Body of pancreas (tissue), 4 donors: ENCODE measurements around the gene MC1R. TPM values are rescaled to one million over a fixed set of nuclear protein-coding genes. Genes with fewer than 3 reads are reported as not detected.

ENCODE experiments used
- ATAC-seq: fragments of 150-250 bp; one replicate; pipeline ENCODE4 v1.9.1; 2016
- DNase-seq, 4 donors: peaks; one replicate each; pipeline ENCODE4 v3.0.0-alpha.2; 2019
- H3K27ac ChIP-seq, 4 donors: fragments of 200-600 bp; sonication (generic); 1 replicate in 3 of 4; 2 replicates in 1 of 4; pipeline versions ENCODE4 v1.5.1 to v1.6.1; 2016 to 2019; ENCODE audit warnings: mild to moderate bottlenecking in 1 of 4, mixed read lengths in 1 of 4, moderate library complexity in 1 of 4
- H3K27me3 ChIP-seq, 2 donors: fragments of 200-600 bp; sonication (generic); one replicate each; pipeline ENCODE4 v1.6.0; 2016; ENCODE audit warnings: mild to moderate bottlenecking in 1 of 2
- H3K36me3 ChIP-seq, 2 donors: fragments of 200-600 bp; sonication (generic); replicated peaks in 1 of 2; 2 replicates each; pipeline ENCODE4 v1.5.1; 2016; ENCODE audit warnings: low read depth in 2 of 2; ENCODE audit not compliant: insufficient read depth in 1 of 2
- H3K4me1 ChIP-seq: fragments of 200-600 bp; sonication (generic); one replicate; pipeline ENCODE4 v1.6.0; 2016
- H3K4me3 ChIP-seq, 2 donors: fragments of 200-600 bp; sonication (generic); 1 replicate in 1 of 2; 2 replicates in 1 of 2; pipeline ENCODE4 v1.5.1; 2016 to 2019
- H3K9me3 ChIP-seq, 3 donors: fragments of 200-600 bp; sonication (generic); 1 replicate in 2 of 3; 2 replicates in 1 of 3; pipeline ENCODE4 v1.5.1; 2016
- POLR2A ChIP-seq, 3 donors: fragments of 450-650 bp; IDR thresholded peaks; one replicate each; pipeline ENCODE4 v1.6.1; 2016; ENCODE audit warnings: antibody characterized with exemption in 3 of 3, mild to moderate bottlenecking in 2 of 3
- WGBS, 2 donors: methylation state at CpG; one replicate each; pipeline ENCODE4 v1.1.5; 2017; 5-methylcytosine and 5-hydroxymethylcytosine counted together
- intact Hi-C: fragments of 100-400 bp; cut with DNase I; formaldehyde crosslinking; loops from one replicate; pipeline ENCODE4 v1.15.1; 2023
- total RNA-seq, 2 donors: library from RNA; depleted of rRNA; stranded (reverse); fragments of >200 nt; gene quantifications; one replicate each; pipeline ENCODE4 v1.1.0, GENCODE V29; 2016
- TF ChIP-seq, protein P1 (sequence below), 7 experiments: fragments of 450-650 bp in 4 of 7; fragments of 200-600 bp in 3 of 7; sonication (generic) in 3 of 7; IDR thresholded peaks; one replicate each; pipeline ENCODE4 v1.5.1; 2016 to 2019; ENCODE audit warnings: antibody characterized with exemption in 7 of 7

Gene MC1R
- total RNA-seq, 2 donors from 2014 or later = 3.6 TPM

GRCh38 chr16:89946515-89946914 lies 27.9 kb downstream of the MC1R start:
- Histone ChIP-seq H3K4me3 (no peak overlapping the region), H3K36me3 (no peaks in the 10 kb centered on the region), H3K9me3 (no peaks in the 10 kb centered on the region), H3K4me1 (peaks cover 20% of the 10 kb centered on the region), H3K27ac (no peak overlapping the region), H3K27me3 (no peaks in the 10 kb centered on the region)
- 61 to 85% methylated on average over 5 of the region's 5 CpGs for WGBS, 2 donors
- TF ChIP-seq, protein P1, sequence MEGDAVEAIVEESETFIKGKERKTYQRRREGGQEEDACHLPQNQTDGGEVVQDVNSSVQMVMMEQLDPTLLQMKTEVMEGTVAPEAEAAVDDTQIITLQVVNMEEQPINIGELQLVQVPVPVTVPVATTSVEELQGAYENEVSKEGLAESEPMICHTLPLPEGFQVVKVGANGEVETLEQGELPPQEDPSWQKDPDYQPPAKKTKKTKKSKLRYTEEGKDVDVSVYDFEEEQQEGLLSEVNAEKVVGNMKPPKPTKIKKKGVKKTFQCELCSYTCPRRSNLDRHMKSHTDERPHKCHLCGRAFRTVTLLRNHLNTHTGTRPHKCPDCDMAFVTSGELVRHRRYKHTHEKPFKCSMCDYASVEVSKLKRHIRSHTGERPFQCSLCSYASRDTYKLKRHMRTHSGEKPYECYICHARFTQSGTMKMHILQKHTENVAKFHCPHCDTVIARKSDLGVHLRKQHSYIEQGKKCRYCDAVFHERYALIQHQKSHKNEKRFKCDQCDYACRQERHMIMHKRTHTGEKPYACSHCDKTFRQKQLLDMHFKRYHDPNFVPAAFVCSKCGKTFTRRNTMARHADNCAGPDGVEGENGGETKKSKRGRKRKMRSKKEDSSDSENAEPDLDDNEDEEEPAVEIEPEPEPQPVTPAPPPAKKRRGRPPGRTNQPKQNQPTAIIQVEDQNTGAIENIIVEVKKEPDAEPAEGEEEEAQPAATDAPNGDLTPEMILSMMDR (IDR thresholded peaks at IDR 0.05) = no peak
- no peak for TF ChIP-seq POLR2A (IDR thresholded peaks at IDR 0.05)
- no peak for ATAC-seq
- intact Hi-C loops = no loop called here
- no peak for DNase-seq

DNA sequence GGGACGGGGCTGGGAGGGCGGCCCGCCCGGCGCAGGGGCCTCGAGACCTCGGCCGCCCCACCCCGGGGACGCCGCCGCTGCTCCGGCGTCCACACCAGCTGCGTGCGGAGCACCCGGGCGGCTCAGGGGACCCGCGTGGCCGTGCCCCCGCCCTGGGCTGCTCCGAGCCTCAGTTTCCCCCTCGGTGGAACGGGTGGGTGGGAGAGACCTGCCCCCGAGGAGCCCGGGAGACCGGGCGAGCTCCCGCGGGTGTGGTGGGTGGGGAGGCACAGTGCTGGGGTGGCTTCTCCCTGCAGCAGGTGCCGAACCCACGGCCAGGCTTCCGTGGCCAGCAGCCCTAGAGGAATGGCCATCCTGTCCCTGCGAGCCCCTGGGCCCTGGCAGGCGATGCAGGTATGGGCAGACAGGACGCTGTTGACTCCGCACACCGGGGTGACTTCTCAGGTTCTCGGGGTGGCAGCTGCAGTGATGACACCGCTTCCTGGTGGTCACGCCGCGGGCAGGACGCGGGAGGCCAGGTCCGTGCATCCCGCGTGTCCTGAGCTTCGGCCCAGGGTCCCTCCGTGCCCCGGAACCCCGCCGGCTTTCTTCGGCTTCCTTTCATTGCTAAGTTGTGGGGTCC lies 30.6 kb downstream of the MC1R start:
- WGBS, 2 donors = 24% methylated on average over 34 of the region's 55 CpGs; no CpG with 5 or more reads in 1 of the 2 donors
- no peak overlapping the region for H3K27ac ChIP-seq
- no peaks in the 10 kb centered on the region for H3K9me3 ChIP-seq
- ATAC-seq = no peak
- H3K36me3 ChIP-seq = no peaks in the 10 kb centered on the region
- H3K4me1 ChIP-seq = peaks cover 20% of the 10 kb centered on the region
- intact Hi-C loops = no loop called here
- H3K27me3 ChIP-seq = no peaks in the 10 kb centered on the region
- no peak for TF ChIP-seq POLR2A (IDR thresholded peaks at IDR 0.05)
- TF ChIP-seq, protein P1 (IDR thresholded peaks at IDR 0.05) = no peak
- H3K4me3 ChIP-seq = peak overlapping the region; percentile 10 to 56
- peak in 1 of 4 donors; percentile 21 for DNase-seq

- no peak overlapping the region for H3K4me3 ChIP-seq
- intact Hi-C loops = no loop called here
- no peak for DNase-seq
- 48 to 62% methylated on average over 9 to 12 of the region's 12 CpGs for WGBS, 2 donors
- H3K36me3 ChIP-seq = no peaks in the 10 kb centered on the region
- H3K27me3 ChIP-seq = no peaks in the 10 kb centered on the region
- H3K27ac ChIP-seq = no peak overlapping the region
- peaks cover 20% of the 10 kb centered on the region for H3K4me1 ChIP-seq
- TF ChIP-seq POLR2A (IDR thresholded peaks at IDR 0.05) = no peak
- TF ChIP-seq, protein P1 (IDR thresholded peaks at IDR 0.05) = no peak
- no peak for ATAC-seq
- no peaks in the 10 kb centered on the region for H3K9me3 ChIP-seq
Observed at GRCh38 chr16:89949756-89950155, 31.1 kb downstream of the MC1R start.

- TF ChIP-seq POLR2A (IDR thresholded peaks at IDR 0.05) = no peak
- TF ChIP-seq, protein P1 (IDR thresholded peaks at IDR 0.05) = no peak
- Histone ChIP-seq H3K36me3 (peaks cover 0 to under 1% of the 10 kb centered on the region in 2 donors), H3K9me3 (no peaks in the 10 kb centered on the region), H3K27ac (no peak overlapping the region), H3K4me3 (no peak overlapping the region), H3K4me1 (peaks cover 20% of the 10 kb centered on the region), H3K27me3 (no peaks in the 10 kb centered on the region)
- WGBS, 2 donors = 95% methylated on average over 4 to 5 of the region's 5 CpGs
- DNase-seq (no peak), ATAC-seq (no peak)
- intact Hi-C loops = no loop called here
Observed at GRCh38 chr16:89951509-89951908, 32.8 kb downstream of the MC1R start.

DNA sequence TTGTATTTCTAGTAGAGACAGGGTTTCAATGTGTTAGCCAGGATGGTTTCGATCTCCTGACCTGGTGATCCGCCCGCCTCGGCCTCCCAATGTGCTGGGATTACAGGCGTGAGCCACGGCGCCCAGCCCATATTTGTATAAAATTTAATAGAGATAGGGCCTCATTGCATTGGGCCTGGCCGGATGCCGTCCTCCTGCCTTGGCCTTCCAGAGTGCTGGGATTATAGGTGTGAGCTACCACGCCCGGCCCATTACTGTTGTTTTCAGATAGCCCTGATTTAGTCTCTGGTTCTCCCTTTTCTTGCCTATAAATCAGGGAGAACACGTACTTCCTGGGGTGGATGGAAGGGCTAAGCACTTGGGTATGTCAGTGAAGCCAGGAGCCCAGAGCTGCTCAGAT lies 33.4 kb downstream of the MC1R start:
- ATAC-seq (no peak), DNase-seq (no peak)
- no peak for TF ChIP-seq POLR2A (IDR thresholded peaks at IDR 0.05)
- TF ChIP-seq, protein P1 (IDR thresholded peaks at IDR 0.05) = no peak
- 96 to 97% methylated on average over 10 to 12 of the region's 12 CpGs for WGBS, 2 donors
- Histone ChIP-seq H3K27me3 (no peaks in the 10 kb centered on the region), H3K4me1 (peaks cover 20% of the 10 kb centered on the region), H3K9me3 (no peaks in the 10 kb centered on the region), H3K4me3 (no peak overlapping the region), H3K27ac (no peak overlapping the region), H3K36me3 (peaks cover 0 to 3% of the 10 kb centered on the region in 2 donors)
- intact Hi-C loops = no loop called here
